Measurements from ENCODE around the gene GPD1.

GPD1 gene

GRCh38 chr12:50102131-50102531 is 1.7 kb upstream of the GPD1 start:
- no peak for DNase-seq

GRCh38 chr12:50102646-50103309 is 1.0 kb upstream of the GPD1 start:
- DNase-seq = no peak

- DNase-seq = no peak
Observed at GRCh38 chr12:50103351-50103750, 457 bp upstream of the GPD1 start.

- DNase-seq = no peak
Observed at GRCh38 chr12:50104417-50105366, 884 bp downstream of the GPD1 start.

GRCh38 chr12:50105913-50106450 is 2.2 kb downstream of the GPD1 start:
- DNase-seq = no peak

GRCh38 chr12:50106907-50107306 is 3.1 kb downstream of the GPD1 start:
- DNase-seq = no peak

GRCh38 chr12:50107416-50108268 is 3.8 kb downstream of the GPD1 start:
- no peak for DNase-seq

GRCh38 chr12:50109319-50109718 is 5.5 kb downstream of the GPD1 start:
- no peak for DNase-seq

GRCh38 chr12:50110127-50110761 is 6.4 kb downstream of the GPD1 start:
- no peak for DNase-seq

GRCh38 chr12:50110762-50111351 is 7.0 kb downstream of the GPD1 start:
- no peak for DNase-seq

- DNase-seq = no peak
Observed at GRCh38 chr12:50111395-50111692, 7.5 kb downstream of the GPD1 start.

GRCh38 chr12:50111693-50112455 is 8.1 kb downstream of the GPD1 start, which contains the start of gene COX14:
TSS of gene COX14 (plus strand) at chr12:50112236. CDS start at chr12:50120044, 7,808 bp downstream.
- peak; percentile 100 for DNase-seq

GRCh38 chr12:50112456-50113218 is 8.8 kb downstream of the GPD1 start:
- no peak for DNase-seq

- no peak for DNase-seq
Observed at GRCh38 chr12:50117057-50117622, 13.3 kb downstream of the GPD1 start.

- DNase-seq = no peak
Observed at GRCh38 chr12:50119387-50119786, 15.6 kb downstream of the GPD1 start.

- DNase-seq = no peak
Observed at GRCh38 chr12:50120521-50120920, 16.7 kb downstream of the GPD1 start.

- no peak for DNase-seq
Observed at GRCh38 chr12:50120953-50121352, 17.1 kb downstream of the GPD1 start.

- DNase-seq = no peak
Observed at GRCh38 chr12:50121641-50122040, 17.8 kb downstream of the GPD1 start.

GRCh38 chr12:50123203-50123602 is 19.4 kb downstream of the GPD1 start:
- DNase-seq = no peak

GRCh38 chr12:50127546-50127945 is 23.7 kb downstream of the GPD1 start:
- no peak for DNase-seq
